Smooth muscle cell (in vitro differentiated cells): ENCODE results near the gene SLC17A8. TPM values are rescaled to one million over a fixed set of nuclear protein-coding genes. Genes with fewer than 3 reads are reported as not detected.

Source experiments
- DNase-seq: peaks from one replicate; lab custom pipeline; 2025; ENCODE audit not compliant: unreplicated experiment; lab: John Stamatoyannopoulos, UW
- H2AFZ ChIP-seq: fragments of 200-600 bp; sonication (generic); 2 replicates; pipeline ENCODE4 v1.6.0; 2016; ENCODE audit warnings: antibody characterized with exemption, low read depth, mild to moderate bottlenecking
- H3F3A ChIP-seq: fragments of 200-600 bp; sonication (generic); 2 replicates; pipeline ENCODE4 v1.6.0; 2017; ENCODE audit warnings: antibody characterized with exemption, low read depth
- H3K27ac ChIP-seq: fragments of 200-600 bp; sonication (generic); 2 replicates; pipeline ENCODE4 v1.5.1; 2016; ENCODE audit warnings: low read depth, mild to moderate bottlenecking
- H3K27me3 ChIP-seq: fragments of 200-600 bp; sonication (generic); 2 replicates; pipeline ENCODE4 v1.6.1; 2016; ENCODE audit warnings: low read depth, mild to moderate bottlenecking
- H3K36me3 ChIP-seq: fragments of 200-600 bp; sonication (generic); 2 replicates; pipeline ENCODE4 v1.5.1; 2016; ENCODE audit warnings: low read depth
- H3K4me1 ChIP-seq: fragments of 200-600 bp; sonication (generic); 2 replicates; pipeline ENCODE4 v1.5.1; 2016; ENCODE audit warnings: low read depth
- H3K4me2 ChIP-seq: fragments of 200-600 bp; sonication (generic); 2 replicates; pipeline ENCODE4 v1.6.0; 2016; ENCODE audit warnings: mild to moderate bottlenecking
- H3K4me3 ChIP-seq: fragments of 200-600 bp; sonication (generic); 2 replicates; pipeline ENCODE4 v1.5.1; 2016; ENCODE audit warnings: mild to moderate bottlenecking
- H3K79me2 ChIP-seq: fragments of 200-600 bp; sonication (generic); 2 replicates; pipeline ENCODE4 v1.6.0; 2016; ENCODE audit warnings: low read depth, mild to moderate bottlenecking
- H3K9ac ChIP-seq: fragments of 200-600 bp; sonication (generic); 2 replicates; pipeline ENCODE4 v1.6.0; 2016; ENCODE audit warnings: low read depth
- H3K9me3 ChIP-seq: fragments of 200-600 bp; sonication (generic); replicated peaks from 2 replicates; pipeline ENCODE4 v1.5.1; 2016; ENCODE audit warnings: low read depth
- H4K20me1 ChIP-seq: fragments of 200-600 bp; sonication (generic); 2 replicates; pipeline ENCODE4 v1.6.0; 2016; ENCODE audit warnings: low read depth
- CTCF ChIP-seq: fragments of 200-600 bp; sonication (generic); IDR thresholded peaks from 2 replicates; pipeline ENCODE4 v1.5.1; 2017; ENCODE audit warnings: borderline replicate concordance, mild to moderate bottlenecking, antibody characterized with exemption; ENCODE audit not compliant: insufficient read depth, poor library complexity, severe bottlenecking
- WGBS: methylation state at CpG from one replicate; pipeline ENCODE4 v1.1.7; 2016; ENCODE audit warnings: low lambda C conversion rate; 5-methylcytosine and 5-hydroxymethylcytosine counted together
- polyA plus RNA-seq: library from polyadenylated mRNA; unstranded; fragments of >200 nt; fragmentation: Nextera tagmentation; extraction: Ambion mirVana; gene quantifications from 2 replicates; pipeline ENCODE4 v1.2.1, GENCODE V29; 2016
- total RNA-seq: library from RNA; depleted of rRNA; stranded (reverse); fragments of >200 nt; gene quantifications from 2 replicates; pipeline ENCODE4 v1.2.3, GENCODE V29; 2014

SLC17A8 gene
- total and polyA plus RNA-seq, 2 experiments from 2014 or later: not detected

GRCh38 chr12:100448656-100449055, 91.8 kb downstream of the SLC17A8 start:
- no peak overlapping the region for H3K9ac ChIP-seq
- no peaks in the 10 kb centered on the region for H4K20me1 ChIP-seq
- H3K27ac ChIP-seq: no peak overlapping the region
- H2AFZ ChIP-seq: no peak overlapping the region
- 100% methylated on average over 1 of the region's 1 CpG for WGBS
- no peaks in the 10 kb centered on the region for H3K36me3 ChIP-seq
- H3K4me1 ChIP-seq: peaks cover 5% of the 10 kb centered on the region
- no peak overlapping the region for H3K4me2 ChIP-seq
- no peak for TF ChIP-seq CTCF
- H3K79me2 ChIP-seq: no peaks in the 10 kb centered on the region
- no peaks in the 10 kb centered on the region for H3F3A ChIP-seq
- H3K9me3 ChIP-seq: no peaks in the 10 kb centered on the region
- H3K27me3 ChIP-seq: no peaks in the 10 kb centered on the region
- DNase-seq: no peak
- H3K4me3 ChIP-seq: no peak overlapping the region

GRCh38 chr12:100450735-100451134, 93.9 kb downstream of the SLC17A8 start:
- Histone ChIP-seq H3K9me3 (no peaks in the 10 kb centered on the region), H3K4me2 (no peak overlapping the region), H2AFZ (no peak overlapping the region), H4K20me1 (no peaks in the 10 kb centered on the region), H3K79me2 (no peaks in the 10 kb centered on the region), H3F3A (no peaks in the 10 kb centered on the region), H3K27me3 (no peaks in the 10 kb centered on the region), H3K4me1 (peaks cover 5% of the 10 kb centered on the region), H3K27ac (no peak overlapping the region), H3K4me3 (no peak overlapping the region), H3K9ac (no peak overlapping the region), H3K36me3 (no peaks in the 10 kb centered on the region)
- WGBS: 87% methylated on average over 3 of the region's 3 CpGs
- TF ChIP-seq CTCF: no peak
- DNase-seq: no peak

GRCh38 chr12:100453951-100454350, 97.1 kb downstream of the SLC17A8 start:
- DNase-seq: no peak
- TF ChIP-seq CTCF: no peak
- Histone ChIP-seq H2AFZ (no peak overlapping the region), H3K36me3 (no peaks in the 10 kb centered on the region), H3K4me2 (no peak overlapping the region), H3K27ac (no peak overlapping the region), H3K27me3 (no peaks in the 10 kb centered on the region), H3K9me3 (no peaks in the 10 kb centered on the region), H4K20me1 (no peaks in the 10 kb centered on the region), H3K79me2 (no peaks in the 10 kb centered on the region), H3K4me3 (no peak overlapping the region), H3F3A (no peaks in the 10 kb centered on the region), H3K4me1 (no peaks in the 10 kb centered on the region), H3K9ac (no peak overlapping the region)
- WGBS: 86% methylated on average over 3 of the region's 3 CpGs

GRCh38 chr12:100455896-100456295, 99.0 kb downstream of the SLC17A8 start:
- Histone ChIP-seq H2AFZ (no peak overlapping the region), H4K20me1 (no peaks in the 10 kb centered on the region), H3K79me2 (no peaks in the 10 kb centered on the region), H3K36me3 (no peaks in the 10 kb centered on the region), H3K4me2 (no peak overlapping the region), H3F3A (no peaks in the 10 kb centered on the region), H3K4me3 (no peak overlapping the region), H3K4me1 (peaks cover 6% of the 10 kb centered on the region), H3K9ac (no peak overlapping the region), H3K27me3 (peaks cover 3% of the 10 kb centered on the region), H3K27ac (no peak overlapping the region), H3K9me3 (no peaks in the 10 kb centered on the region)
- no peak for DNase-seq
- TF ChIP-seq CTCF: no peak
- 90% methylated on average over 3 of the region's 3 CpGs for WGBS
